SK-N-MC (cell line): Measurements from ENCODE around the gene GTF2H3.

ENCODE experiments used
- DNase-seq: peaks from one replicate; pipeline ENCODE4 v3.0.0-alpha.2; 2011; ENCODE audit warnings: low read depth, low spot score
- H3K27ac ChIP-seq: fragments of 200-600 bp; sonication (generic); 2 replicates; pipeline ENCODE4 v1.5.1; 2016; ENCODE audit warnings: mixed run types
- H3K36me3 ChIP-seq: fragments of 200-600 bp; sonication (generic); 2 replicates; pipeline ENCODE4 v1.6.1; 2017; ENCODE audit warnings: antibody characterized with exemption, low read length, mixed read lengths; ENCODE audit not compliant: insufficient read depth
- H3K4me3 ChIP-seq: fragments of 200-600 bp; sonication (generic); 2 replicates; pipeline ENCODE4 v1.5.1; 2016
- H3K9ac ChIP-seq: fragments of 200-600 bp; sonication (generic); 2 replicates; pipeline ENCODE4 v1.8.0; 2017; ENCODE audit warnings: mixed run types, mixed read lengths; ENCODE audit not compliant: insufficient read length
- H3K9me3 ChIP-seq: fragments of 200-600 bp; sonication (generic); 2 replicates; pipeline ENCODE4 v1.6.1; 2017; ENCODE audit warnings: low read depth, mild to moderate bottlenecking, antibody characterized with exemption, low read length, moderate library complexity, mixed read lengths
- EZH2 ChIP-seq: fragments of 200-600 bp; sonication (generic); IDR thresholded peaks from one replicate; pipeline ENCODE4 v1.6.1; 2017; ENCODE audit warnings: antibody characterized with exemption
- FOXP2 ChIP-seq: optimal IDR thresholded peaks from 2 replicates; pipeline ENCODE3; 2011; ENCODE audit warnings: mild to moderate bottlenecking, moderate library complexity; ENCODE audit not compliant: insufficient read depth; ENCODE audit errors: extremely low read length, control extremely low read depth
- POLR2AphosphoS5 ChIP-seq: IDR thresholded peaks from 2 replicates; pipeline ENCODE4 v1.6.1; 2012; ENCODE audit warnings: mild to moderate bottlenecking, low read depth, low read length, borderline replicate concordance

GTF2H3 gene

GRCh38 chr12:123705935-123706334 is 72.3 kb downstream of the GTF2H3 start:
- DNase-seq: no peak
- Histone ChIP-seq H3K4me3 (no peak overlapping the region), H3K27ac (no peak overlapping the region), H3K9me3 (no peaks in the 10 kb centered on the region), H3K36me3 (no peaks in the 10 kb centered on the region), H3K9ac (no peak overlapping the region)
- TF ChIP-seq POLR2AphosphoS5: no peak

- no peak for DNase-seq
- no peak overlapping the region for H3K4me3 ChIP-seq
- H3K27ac ChIP-seq: no peak overlapping the region
- TF ChIP-seq EZH2 (no peak), POLR2AphosphoS5 (no peak), FOXP2 (no peak)
- no peak overlapping the region for H3K9ac ChIP-seq
- no peaks in the 10 kb centered on the region for H3K36me3 ChIP-seq
- H3K9me3 ChIP-seq: no peaks in the 10 kb centered on the region
These were observed 73.8 kb downstream of the GTF2H3 start for GRCh38 chr12:123707466-123707865.
